HG03565 (cell line): ENCODE measurements around the gene ZFAND3.
"Not testable (repeated sequence)": the region's sequence is repeated elsewhere in the genome, so short reads cannot be mapped to it uniquely, and the experiment has no call there.

Source experiments
- ATAC-seq: cut with Tn5 transposase; IDR thresholded peaks from one replicate; pipeline ENCODE4 v1.9.1; 2021; ENCODE audit warnings: mild to moderate bottlenecking, moderate library complexity; ENCODE audit not compliant: unreplicated experiment

ZFAND3 gene

DNA sequence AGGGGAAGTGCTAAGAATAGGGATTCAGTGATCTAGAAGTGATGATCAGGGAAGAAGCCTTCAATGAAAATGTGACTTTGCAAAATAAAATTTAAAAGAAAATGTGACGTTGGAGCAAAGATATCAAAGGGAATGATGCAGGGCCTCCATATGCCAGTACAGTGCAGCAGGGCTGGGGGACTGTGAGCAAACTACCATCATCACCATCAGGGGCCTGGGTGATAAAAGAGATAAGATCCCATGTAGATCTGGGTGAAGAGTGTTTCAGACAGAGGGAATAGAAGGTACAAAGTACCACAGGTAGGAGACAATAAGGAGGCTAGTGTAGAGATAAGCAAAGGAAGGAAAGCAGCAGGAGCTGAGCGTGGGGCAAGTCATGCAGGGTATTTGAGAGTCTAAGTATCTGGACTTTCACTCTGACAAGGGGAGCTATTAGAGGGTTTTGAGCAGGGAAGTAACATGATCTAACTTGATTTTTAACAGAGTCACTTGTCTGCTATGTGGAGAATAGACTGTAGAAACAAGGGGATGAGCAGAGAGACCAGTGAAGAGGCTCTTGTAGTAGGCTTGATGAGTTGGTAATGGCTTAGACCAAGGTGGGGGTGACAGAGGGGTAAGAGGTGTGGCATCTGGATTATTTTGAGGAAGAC lies 295.6 kb downstream of the ZFAND3 start:
- ATAC-seq: no peak

DNA sequence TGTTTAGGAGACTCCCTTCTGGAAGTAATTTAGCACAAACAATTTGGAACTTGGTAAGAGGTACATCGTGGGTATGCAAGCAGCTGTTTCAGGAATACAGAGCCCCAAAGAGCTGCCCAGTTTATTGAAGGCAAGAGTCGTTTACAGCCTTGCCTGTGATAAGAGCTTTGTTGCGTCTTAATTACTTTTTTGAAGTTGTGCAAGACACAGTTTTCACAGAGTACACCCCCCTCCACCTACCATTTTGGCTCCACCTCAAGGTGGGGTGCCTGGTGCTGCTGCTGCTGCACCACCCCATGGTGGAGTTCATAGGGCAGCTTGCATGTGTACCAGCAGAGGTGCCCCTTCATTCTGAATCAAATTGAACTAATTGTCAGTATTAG lies 296.1 kb downstream of the ZFAND3 start:
- ATAC-seq: no peak

GRCh38 chr6:38116248-38116647 lies 296.7 kb downstream of the ZFAND3 start:
- ATAC-seq: no peak

DNA sequence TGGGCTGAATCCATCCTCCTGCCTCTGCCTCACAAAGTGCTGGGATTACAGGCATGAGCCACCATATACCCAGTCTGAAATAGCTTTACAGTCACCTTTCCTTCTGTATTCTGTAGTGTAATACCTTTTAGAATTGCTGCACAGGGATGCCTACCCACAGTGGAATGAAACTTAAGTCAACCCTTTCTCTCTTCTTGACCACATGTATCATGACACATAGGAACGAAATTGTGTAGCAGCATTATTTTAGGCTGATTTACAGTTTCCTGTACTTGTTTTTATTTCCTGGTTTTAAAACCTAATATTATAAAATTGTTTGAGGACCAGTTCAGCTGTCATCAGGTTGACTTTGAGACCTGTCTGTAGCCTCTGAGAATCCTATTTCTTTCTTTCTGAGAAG lies 297.8 kb downstream of the ZFAND3 start:
- ATAC-seq: no peak

GRCh38 chr6:38118791-38119365 lies 299.4 kb downstream of the ZFAND3 start:
- ATAC-seq: no peak

- no peak for ATAC-seq
These were observed 300.0 kb downstream of the ZFAND3 start for GRCh38 chr6:38119516-38119915.

GRCh38 chr6:38124224-38124926 lies 304.8 kb downstream of the ZFAND3 start:
- ATAC-seq: not testable (repeated sequence)

- no peak for ATAC-seq
These were observed 307.8 kb downstream of the ZFAND3 start for GRCh38 chr6:38127284-38127683.

DNA sequence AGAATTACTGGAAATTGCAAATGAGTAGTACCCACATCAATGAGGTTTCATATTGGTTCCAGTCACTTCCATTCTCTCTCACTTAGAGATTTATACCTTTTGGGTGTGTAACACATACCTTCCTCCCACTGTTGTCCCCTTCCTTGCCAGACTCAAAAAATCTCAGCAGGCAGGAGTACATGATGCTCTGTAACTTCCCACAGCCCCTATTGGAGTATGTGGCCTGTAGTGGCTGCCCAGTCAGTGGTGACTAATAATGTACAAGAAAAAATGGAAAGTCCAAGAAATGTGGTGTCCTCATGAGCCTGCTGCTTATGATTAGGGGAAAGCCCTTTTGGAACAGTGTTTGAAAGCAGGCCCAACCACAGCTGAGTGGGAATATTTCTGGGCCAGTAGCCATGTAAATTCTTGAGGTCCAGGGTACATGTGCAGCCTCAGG lies 312.0 kb downstream of the ZFAND3 start:
- ATAC-seq: no peak

DNA sequence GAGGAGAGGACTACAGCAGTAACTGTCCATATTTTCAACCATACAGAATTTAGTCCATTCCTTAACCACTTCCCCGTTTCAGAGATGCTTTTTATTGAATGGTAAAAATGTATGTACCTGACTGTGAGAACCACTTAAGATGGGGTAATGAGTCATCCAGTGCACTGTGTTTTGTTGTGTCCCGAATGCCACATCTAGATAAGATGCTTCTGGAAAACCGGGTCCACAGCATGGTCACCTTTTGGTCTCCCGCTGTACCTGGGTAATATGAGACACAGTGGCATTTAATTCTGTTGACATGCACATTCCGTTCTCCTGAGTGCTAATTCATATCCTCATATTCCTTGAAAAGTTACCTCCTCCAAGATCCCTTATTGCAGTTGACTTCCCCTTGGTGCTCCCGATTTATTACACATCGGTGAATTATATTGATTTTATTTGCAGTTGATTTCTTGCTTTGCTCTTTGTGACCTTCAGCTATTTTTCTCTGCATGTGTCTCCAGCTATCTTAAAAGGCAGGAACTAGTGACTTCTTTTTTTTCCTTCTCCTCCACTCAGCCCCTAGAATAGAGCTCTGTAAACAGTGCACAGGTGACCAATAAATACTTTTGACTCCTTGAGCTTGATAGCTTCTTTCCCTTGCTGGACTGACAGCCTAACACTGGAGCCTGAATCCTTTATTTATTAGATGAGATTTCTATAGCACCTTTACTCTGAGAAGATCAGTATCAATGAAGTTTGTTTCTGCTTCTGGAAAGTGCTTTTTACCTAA lies 314.6 kb downstream of the ZFAND3 start:
- no peak for ATAC-seq

- ATAC-seq: no peak
These were observed 315.2 kb downstream of the ZFAND3 start for GRCh38 chr6:38134704-38135088.

DNA sequence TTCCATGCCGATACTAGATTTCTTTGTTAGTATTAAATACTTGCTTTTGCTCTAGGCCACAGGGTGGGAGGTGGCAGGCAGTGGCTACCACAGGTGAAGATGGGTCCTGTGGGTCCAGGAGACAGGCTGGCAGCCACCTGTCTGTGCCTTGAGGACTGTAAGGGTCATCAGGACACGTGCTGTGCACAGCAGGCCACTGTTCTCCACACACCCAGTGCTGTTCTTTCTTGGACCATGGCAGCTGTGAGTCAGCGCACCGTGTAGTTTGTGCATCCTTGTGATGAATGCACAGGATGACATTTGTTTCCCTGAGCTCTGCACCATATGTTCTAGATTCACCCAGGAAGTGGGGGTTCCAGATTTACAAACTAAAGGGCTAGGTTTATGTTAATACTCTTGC lies 317.0 kb downstream of the ZFAND3 start:
- no peak for ATAC-seq

- ATAC-seq: no peak
These were observed 318.2 kb downstream of the ZFAND3 start for GRCh38 chr6:38137608-38138265.

- ATAC-seq: no peak
These were observed 318.8 kb downstream of the ZFAND3 start for GRCh38 chr6:38138374-38138773.

GRCh38 chr6:38141085-38141484 lies 321.6 kb downstream of the ZFAND3 start:
- ATAC-seq: no peak

DNA sequence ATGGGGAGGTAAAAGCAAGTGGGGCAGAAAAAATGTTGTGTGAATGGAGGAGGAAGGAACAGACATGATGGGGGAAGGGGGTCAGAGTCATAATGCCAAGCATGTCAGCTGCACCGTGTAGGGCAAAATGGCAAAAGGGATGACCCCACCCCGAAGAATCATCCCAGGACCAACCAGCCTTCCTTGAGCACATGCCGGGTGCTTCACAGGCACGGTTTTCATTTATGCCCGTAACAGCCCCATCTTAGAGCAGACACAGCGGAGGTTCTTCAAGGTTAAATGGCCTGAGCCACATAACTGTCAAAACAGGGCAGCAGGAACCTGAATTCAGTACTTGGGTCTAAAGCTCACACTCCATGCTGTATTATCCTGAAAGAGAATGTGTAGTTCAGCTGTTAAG lies 322.2 kb downstream of the ZFAND3 start:
- ATAC-seq: no peak

DNA sequence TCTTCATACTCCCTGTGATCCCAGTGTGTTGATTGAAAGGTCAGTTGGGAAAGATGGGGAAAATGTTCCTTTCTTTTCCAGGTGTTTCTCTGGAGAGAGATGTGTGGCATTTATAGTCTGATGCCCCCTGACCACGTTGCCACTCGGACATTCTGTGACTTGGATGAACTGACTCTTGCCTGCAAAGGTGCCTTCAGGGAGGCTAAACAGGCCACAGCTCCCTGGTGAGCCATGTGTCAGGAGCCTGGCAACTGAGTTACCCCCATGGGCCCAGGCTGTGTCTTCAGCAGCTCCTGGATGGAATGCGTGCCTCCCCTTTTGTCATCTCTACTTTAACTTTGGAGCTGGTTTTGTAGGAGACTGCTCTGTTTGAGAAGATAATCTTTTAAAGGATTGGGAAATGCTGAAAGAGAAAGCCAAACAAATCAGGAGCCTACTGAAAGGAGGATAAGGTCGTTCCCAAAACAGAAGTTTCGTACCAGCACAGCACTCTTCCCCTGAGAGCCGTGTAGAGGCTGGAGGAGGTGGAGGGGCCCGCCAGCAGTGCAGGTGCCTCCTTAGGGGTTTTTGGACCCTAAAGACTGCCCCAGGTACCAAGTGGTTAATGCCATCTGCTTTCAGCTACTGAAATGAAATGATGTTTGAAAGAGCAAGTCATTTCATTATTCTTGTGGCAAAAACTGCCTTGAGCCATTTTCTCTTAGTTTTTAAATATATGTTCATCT lies 322.8 kb downstream of the ZFAND3 start:
- ATAC-seq: no peak

DNA sequence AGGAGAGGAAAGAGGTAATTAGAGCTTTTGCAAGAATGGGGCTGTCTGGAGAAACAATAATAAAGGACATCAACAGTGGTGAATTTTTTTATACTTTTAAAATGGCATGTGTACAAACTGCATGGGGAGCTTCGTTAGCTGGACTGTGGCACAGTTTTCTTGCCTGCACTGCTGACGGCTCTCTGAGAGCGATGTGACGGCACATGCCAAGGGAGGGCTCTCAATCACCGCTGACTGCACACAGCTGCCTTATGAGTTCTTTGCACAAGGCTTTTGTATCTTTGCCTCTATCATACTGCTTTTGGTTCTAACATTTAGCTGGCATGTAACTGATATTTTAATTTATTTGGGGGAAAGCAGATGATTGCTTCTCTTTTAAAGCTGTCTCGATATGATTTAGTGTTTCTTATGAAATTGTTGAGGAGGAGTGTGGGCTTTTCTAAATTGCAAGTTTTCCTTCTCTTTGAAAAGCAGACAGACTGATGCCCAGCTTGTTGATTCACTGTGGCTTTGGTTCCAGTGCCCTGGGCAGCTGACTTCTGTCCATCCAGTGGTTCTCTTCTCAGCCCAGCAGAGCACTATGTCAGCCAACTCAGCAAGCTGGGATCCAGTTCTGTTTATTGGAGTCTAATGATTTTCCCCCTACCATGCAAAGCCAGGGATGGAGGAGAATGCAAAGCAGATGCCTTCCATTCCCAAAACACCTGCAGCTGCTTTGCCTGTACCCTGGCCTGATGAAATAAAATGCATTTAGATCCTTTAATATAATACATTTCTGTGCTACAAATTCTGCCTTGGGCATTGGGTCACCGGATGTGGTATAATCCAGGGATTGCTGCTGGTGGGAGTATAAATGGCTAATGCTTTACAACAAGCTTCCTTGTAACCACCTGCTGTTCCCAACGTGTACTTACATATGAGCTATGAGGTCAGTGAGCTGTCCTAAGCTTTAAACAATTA lies 323.9 kb downstream of the ZFAND3 start:
- ATAC-seq: no peak

- no peak for ATAC-seq
These were observed 324.9 kb downstream of the ZFAND3 start for GRCh38 chr6:38144365-38144945.
